ENCODE results near the gene CCDC14. TPM values are rescaled to one million over a fixed set of nuclear protein-coding genes. Genes with fewer than 3 reads are reported as not detected.
"Not testable (repeated sequence)": the region's sequence is repeated elsewhere in the genome, so short reads cannot be mapped to it uniquely, and the experiment has no call there.

Gene CCDC14, protein sequence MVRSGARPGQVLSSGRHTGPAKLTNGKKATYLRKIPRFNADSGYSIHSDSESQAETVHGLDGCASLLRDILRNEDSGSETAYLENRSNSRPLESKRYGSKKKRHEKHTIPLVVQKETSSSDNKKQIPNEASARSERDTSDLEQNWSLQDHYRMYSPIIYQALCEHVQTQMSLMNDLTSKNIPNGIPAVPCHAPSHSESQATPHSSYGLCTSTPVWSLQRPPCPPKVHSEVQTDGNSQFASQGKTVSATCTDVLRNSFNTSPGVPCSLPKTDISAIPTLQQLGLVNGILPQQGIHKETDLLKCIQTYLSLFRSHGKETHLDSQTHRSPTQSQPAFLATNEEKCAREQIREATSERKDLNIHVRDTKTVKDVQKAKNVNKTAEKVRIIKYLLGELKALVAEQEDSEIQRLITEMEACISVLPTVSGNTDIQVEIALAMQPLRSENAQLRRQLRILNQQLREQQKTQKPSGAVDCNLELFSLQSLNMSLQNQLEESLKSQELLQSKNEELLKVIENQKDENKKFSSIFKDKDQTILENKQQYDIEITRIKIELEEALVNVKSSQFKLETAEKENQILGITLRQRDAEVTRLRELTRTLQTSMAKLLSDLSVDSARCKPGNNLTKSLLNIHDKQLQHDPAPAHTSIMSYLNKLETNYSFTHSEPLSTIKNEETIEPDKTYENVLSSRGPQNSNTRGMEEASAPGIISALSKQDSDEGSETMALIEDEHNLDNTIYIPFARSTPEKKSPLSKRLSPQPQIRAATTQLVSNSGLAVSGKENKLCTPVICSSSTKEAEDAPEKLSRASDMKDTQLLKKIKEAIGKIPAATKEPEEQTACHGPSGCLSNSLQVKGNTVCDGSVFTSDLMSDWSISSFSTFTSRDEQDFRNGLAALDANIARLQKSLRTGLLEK
- 10 to 100 TPM; 34.7 to 38.5 (median 37.8) TPM for total RNA-seq
- total RNA-seq (2013): 53.4 TPM

DNA sequence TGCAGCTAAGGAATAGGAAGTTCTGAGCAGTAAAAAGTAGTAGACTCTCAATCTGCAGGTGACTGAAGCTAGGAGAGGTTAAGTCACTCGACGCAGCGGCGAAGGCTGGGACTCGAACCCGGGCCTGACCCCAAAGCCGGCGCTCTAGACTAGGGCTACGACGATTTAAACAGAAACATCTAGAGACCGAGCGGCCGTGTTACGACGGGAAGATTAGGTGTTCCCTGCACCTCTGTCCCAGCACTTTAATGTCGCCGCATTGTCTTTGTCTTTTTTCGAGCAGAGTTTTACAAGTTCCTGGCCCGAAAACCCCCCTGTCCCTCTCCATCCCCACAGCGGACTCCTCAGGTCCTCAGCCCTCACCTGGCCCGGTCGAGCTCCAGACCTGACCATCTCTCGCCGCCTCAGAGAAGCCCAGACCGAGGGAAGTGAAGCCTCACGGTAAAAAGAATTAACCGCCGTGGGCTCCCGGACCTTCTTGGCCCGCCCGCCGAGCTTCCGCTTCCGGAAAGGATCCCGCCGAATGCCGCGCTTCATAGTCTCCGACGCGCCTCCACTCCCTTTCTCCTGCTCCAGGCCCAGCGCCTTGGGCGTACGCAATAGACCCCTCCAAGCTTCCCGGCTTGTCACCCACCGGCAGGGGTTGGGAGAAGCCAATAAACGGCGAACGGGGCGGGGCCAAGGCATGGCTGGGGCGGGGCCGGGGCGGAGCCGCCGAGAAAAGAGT is at the start of gene CCDC14:
Gene CCDC14 (minus strand): TSS at position 449 of the 727 bp plus-strand sequence. CDS start 56 bp downstream, at position 393.
- intact Hi-C loops (cut with micrococcal nuclease): no loop called here
- ATAC-seq: peak; percentile 85 to 86 (median 85)
- H3K27ac ChIP-seq (ENCODE audit: low read length): peak within 1 kb of the TSS; percentile 69
- Mint-ChIP-seq H3K27me3 (ENCODE audit: low read depth in 2 of 2) (peaks cover 0 to 5% of the 10 kb centered on the region in 2 donors), H3K4me3 (peak within 1 kb of the TSS; percentile 97), H3K4me1 (peaks cover 19 to 33% of the 10 kb centered on the region in 2 donors), H3K36me3 (no peaks in the 10 kb centered on the region), H3K9me3 (no peaks in the 10 kb centered on the region), H3K27ac (peak within 1 kb of the TSS; percentile 87 to 92)
- H3K4me1 ChIP-seq (ENCODE audit: control insufficient read depth, insufficient read depth, low read length): no peaks in the 10 kb centered on the region
- H3K36me3 ChIP-seq (ENCODE audit: control insufficient read depth, insufficient read depth, low read length): no peaks in the 10 kb centered on the region
- peak within 1 kb of the TSS; percentile 83 for H3K4me3 ChIP-seq (ENCODE audit: low read length)
- TF ChIP-seq, protein P1, sequence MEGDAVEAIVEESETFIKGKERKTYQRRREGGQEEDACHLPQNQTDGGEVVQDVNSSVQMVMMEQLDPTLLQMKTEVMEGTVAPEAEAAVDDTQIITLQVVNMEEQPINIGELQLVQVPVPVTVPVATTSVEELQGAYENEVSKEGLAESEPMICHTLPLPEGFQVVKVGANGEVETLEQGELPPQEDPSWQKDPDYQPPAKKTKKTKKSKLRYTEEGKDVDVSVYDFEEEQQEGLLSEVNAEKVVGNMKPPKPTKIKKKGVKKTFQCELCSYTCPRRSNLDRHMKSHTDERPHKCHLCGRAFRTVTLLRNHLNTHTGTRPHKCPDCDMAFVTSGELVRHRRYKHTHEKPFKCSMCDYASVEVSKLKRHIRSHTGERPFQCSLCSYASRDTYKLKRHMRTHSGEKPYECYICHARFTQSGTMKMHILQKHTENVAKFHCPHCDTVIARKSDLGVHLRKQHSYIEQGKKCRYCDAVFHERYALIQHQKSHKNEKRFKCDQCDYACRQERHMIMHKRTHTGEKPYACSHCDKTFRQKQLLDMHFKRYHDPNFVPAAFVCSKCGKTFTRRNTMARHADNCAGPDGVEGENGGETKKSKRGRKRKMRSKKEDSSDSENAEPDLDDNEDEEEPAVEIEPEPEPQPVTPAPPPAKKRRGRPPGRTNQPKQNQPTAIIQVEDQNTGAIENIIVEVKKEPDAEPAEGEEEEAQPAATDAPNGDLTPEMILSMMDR (IDR thresholded peaks at IDR 0.05): no peak
- H3K9me3 ChIP-seq (ENCODE audit: control insufficient read depth, insufficient read depth, low read length): no peaks in the 10 kb centered on the region
- H3K27me3 ChIP-seq (ENCODE audit: control insufficient read depth, insufficient read depth, low read length): no peaks in the 10 kb centered on the region
- peak; percentile 64 to 81 for DNase-seq
- WGBS (ENCODE audit: insufficient coverage): 0% methylated on average over 55 of the region's 55 CpGs

DNA sequence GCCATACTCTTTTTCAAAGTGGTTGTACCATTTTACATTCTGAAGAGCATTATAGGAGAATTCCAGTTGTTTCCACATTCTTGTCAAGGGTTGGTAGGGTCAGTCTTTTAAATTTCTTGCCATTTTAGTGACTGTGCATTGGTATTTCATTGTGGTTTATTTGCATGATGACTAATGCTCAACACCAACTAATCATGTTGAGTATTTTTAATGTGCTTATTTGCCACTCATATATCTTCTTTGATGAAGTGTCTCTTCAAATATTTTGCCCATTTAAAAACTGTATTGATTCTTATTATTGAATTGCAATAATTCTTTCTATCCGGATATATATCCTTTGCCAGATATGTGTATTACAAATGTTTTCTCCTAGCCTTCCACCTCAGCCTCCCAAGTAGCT is 47.3 kb upstream of the CCDC14 start:
- H3K9me3 ChIP-seq (ENCODE audit: control insufficient read depth, insufficient read depth, low read length); H3K4me1 Mint-ChIP-seq; H3K4me3 ChIP-seq (ENCODE audit: low read length); intact Hi-C loops (cut with micrococcal nuclease); H3K27ac Mint-ChIP-seq; H3K9me3 Mint-ChIP-seq; H3K4me1 ChIP-seq (ENCODE audit: control insufficient read depth, insufficient read depth, low read length); DNase-seq; H3K27ac ChIP-seq (ENCODE audit: low read length); H3K36me3 ChIP-seq (ENCODE audit: control insufficient read depth, insufficient read depth, low read length); H3K27me3 ChIP-seq (ENCODE audit: control insufficient read depth, insufficient read depth, low read length); H3K36me3 Mint-ChIP-seq; H3K4me3 Mint-ChIP-seq; ATAC-seq: not testable (repeated sequence)
- H3K27me3 Mint-ChIP-seq (ENCODE audit: low read depth in 2 of 2): peaks cover 26 to 51% of the 10 kb centered on the region in 2 donors
- no CpG with 5 or more reads among the region's 1 CpG for WGBS (ENCODE audit: insufficient coverage)

DNA sequence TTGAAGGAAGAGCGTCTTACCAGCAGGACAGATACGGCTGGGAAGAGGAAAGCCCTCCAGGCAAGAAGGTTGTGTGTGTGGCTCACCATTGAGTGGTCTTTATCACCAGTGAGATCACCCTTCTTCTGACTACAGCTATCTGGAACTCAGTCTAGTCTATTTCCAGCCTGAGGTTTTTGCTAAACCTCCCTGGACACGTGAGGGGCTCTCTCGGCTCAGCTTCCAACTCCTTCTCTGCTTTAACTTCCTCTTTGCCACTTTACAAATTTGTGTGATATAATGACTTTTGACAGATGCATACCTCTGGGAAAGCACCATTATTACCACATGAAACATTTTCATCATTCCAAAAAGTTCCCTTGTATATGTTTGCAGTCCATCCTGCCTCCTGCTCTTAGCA is 46.2 kb upstream of the CCDC14 start:
- ATAC-seq (no peak), DNase-seq (no peak)
- Histone ChIP-seq H3K36me3 (ENCODE audit: control insufficient read depth, insufficient read depth, low read length) (no peaks in the 10 kb centered on the region), H3K9me3 (ENCODE audit: control insufficient read depth, insufficient read depth, low read length) (no peaks in the 10 kb centered on the region), H3K4me3 (ENCODE audit: low read length) (no peak overlapping the region), H3K4me1 (ENCODE audit: control insufficient read depth, insufficient read depth, low read length) (no peaks in the 10 kb centered on the region), H3K27ac (ENCODE audit: low read length) (no peak overlapping the region), H3K27me3 (ENCODE audit: control insufficient read depth, insufficient read depth, low read length) (peaks cover 5% of the 10 kb centered on the region)
- Mint-ChIP-seq H3K9me3 (no peaks in the 10 kb centered on the region), H3K27ac (no peak overlapping the region), H3K27me3 (ENCODE audit: low read depth in 2 of 2) (peaks cover 32 to 62% of the 10 kb centered on the region in 2 donors), H3K36me3 (no peaks in the 10 kb centered on the region), H3K4me3 (no peak overlapping the region), H3K4me1 (no peaks in the 10 kb centered on the region)
- 1% methylated on average over 4 of the region's 4 CpGs for WGBS (ENCODE audit: insufficient coverage)
- intact Hi-C loops (cut with micrococcal nuclease): no loop called here
- TF ChIP-seq, protein P1 (IDR thresholded peaks at IDR 0.05): no peak

DNA sequence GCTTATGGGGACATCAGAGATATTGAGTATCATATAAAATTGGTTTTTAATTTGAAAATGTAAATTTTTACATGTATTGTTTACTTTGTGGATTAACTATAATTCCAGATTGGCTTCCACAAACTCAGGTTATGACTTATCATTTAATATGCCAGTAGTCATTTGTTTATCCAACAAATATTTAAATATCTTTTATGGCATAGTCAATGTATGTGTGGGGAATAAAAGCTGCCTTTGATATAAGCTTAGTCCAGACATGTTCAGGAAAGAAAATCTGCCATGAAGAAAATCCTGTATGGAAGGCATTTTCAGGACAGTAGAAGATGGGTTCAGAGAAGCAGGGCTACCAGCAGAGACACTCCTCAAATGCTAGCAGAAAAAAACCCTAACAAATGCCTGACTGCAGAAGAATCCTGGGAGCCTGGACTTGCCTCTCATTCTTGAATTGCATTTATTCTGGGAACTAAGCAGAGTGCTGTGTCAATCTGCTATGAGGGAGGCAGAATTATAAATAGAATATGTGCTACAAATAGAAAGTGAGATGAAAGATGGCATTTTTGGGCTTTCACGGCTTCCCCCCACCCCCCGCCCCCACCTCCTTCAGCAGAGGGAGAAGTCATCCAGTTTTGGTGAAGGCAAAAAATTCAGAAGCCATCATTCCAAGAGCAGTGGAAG is 41.5 kb upstream of the CCDC14 start:
- H3K4me1 ChIP-seq (ENCODE audit: control insufficient read depth, insufficient read depth, low read length); H3K27ac Mint-ChIP-seq; H3K36me3 Mint-ChIP-seq; H3K4me3 Mint-ChIP-seq; ATAC-seq; H3K27ac ChIP-seq (ENCODE audit: low read length); H3K9me3 ChIP-seq (ENCODE audit: control insufficient read depth, insufficient read depth, low read length); H3K4me1 Mint-ChIP-seq; H3K36me3 ChIP-seq (ENCODE audit: control insufficient read depth, insufficient read depth, low read length); H3K9me3 Mint-ChIP-seq; H3K4me3 ChIP-seq (ENCODE audit: low read length); DNase-seq; intact Hi-C loops (cut with micrococcal nuclease); H3K27me3 ChIP-seq (ENCODE audit: control insufficient read depth, insufficient read depth, low read length): not testable (repeated sequence)
- WGBS (ENCODE audit: insufficient coverage): no CpG with 5 or more reads among the region's 2 CpGs
- peaks cover 31 to 90% of the 10 kb centered on the region in 2 donors for H3K27me3 Mint-ChIP-seq (ENCODE audit: low read depth in 2 of 2)

DNA sequence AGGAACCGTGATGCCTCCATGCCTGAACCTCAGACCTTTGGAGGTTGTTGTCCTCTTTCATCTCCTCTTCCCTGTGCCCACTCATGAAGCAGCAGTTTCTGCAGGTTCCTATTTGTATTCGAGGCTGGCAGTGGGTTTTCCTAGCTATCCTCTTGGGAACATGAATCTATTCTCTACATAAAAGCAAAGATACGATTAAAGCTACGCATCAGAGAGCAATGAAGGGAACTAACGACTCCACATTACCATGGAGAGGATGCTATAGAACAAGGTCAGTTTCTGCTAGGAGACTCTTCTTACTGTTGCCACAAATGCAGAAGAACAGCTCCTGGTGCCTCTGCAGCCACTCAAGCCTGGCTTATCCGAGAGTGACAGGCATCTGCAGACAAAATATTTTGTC is 40.3 kb upstream of the CCDC14 start:
- DNase-seq; H3K9me3 Mint-ChIP-seq; H3K27ac Mint-ChIP-seq; ATAC-seq; H3K9me3 ChIP-seq (ENCODE audit: control insufficient read depth, insufficient read depth, low read length); H3K27ac ChIP-seq (ENCODE audit: low read length); H3K27me3 ChIP-seq (ENCODE audit: control insufficient read depth, insufficient read depth, low read length); intact Hi-C loops (cut with micrococcal nuclease); H3K4me1 ChIP-seq (ENCODE audit: control insufficient read depth, insufficient read depth, low read length); H3K36me3 Mint-ChIP-seq; H3K4me1 Mint-ChIP-seq; H3K36me3 ChIP-seq (ENCODE audit: control insufficient read depth, insufficient read depth, low read length); H3K4me3 Mint-ChIP-seq; H3K4me3 ChIP-seq (ENCODE audit: low read length): not testable (repeated sequence)
- peaks cover 25 to 80% of the 10 kb centered on the region in 2 donors for H3K27me3 Mint-ChIP-seq (ENCODE audit: low read depth in 2 of 2)
- WGBS (ENCODE audit: insufficient coverage): 70% methylated on average over 6 of the region's 6 CpGs
